NT2/D1 (cell line): ENCODE measurements around the gene INO80E.
A peak's percentile ranks its signal among the peaks of the same experiment; 100 is the strongest.

Source experiments
- SUZ12 ChIP-seq: IDR thresholded peaks from 2 replicates; pipeline ENCODE4 v1.6.1; 2011; ENCODE audit not compliant: insufficient read length, insufficient read depth; ENCODE audit errors: extremely low read depth
- YY1 ChIP-seq: IDR thresholded peaks from 2 replicates; pipeline ENCODE4 v1.6.1; 2011; ENCODE audit not compliant: insufficient read length, insufficient read depth

DNA sequence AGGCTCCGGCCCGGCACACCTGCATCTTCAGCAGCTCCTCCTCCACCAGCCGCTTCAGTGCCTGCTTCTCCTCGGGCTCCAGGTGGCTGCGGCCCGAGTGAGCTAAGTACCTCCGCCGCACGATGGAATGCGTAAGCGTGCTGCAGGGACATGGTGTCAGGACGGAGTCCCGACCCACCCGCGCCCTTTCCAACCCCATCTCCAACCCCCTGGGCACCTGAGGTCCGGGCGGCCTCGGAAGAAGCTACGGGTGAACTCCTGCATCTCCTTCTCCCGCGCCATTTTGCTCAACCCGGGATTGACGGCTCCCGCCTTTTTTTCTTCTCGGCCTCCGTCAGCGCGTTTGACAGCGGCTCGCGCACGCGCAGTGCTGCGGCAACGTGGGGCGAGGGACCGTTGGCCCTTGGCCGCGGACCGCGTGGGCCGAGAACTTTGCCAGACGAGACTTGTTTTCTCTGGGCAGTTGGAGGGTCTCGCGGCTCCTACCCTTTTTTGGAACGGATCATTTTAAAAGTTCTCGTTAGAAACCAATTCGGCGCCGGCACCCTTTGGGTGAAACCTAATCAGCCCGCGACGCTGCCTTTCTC is 624 bp upstream of the INO80E start, which contains the start of gene HIRIP3:
- TF ChIP-seq YY1 (peak; percentile 36), SUZ12 (no peak)
